ENCODE results near the gene NTN1. TPM values are rescaled to one million over a fixed set of nuclear protein-coding genes. Genes with fewer than 3 reads are reported as not detected.
A peak's percentile ranks its signal among the peaks of the same experiment; 100 is the strongest.

NTN1 gene
- total RNA-seq, 4 donors from 2014 or later, result 74.3 to 211 (median 107) TPM

DNA sequence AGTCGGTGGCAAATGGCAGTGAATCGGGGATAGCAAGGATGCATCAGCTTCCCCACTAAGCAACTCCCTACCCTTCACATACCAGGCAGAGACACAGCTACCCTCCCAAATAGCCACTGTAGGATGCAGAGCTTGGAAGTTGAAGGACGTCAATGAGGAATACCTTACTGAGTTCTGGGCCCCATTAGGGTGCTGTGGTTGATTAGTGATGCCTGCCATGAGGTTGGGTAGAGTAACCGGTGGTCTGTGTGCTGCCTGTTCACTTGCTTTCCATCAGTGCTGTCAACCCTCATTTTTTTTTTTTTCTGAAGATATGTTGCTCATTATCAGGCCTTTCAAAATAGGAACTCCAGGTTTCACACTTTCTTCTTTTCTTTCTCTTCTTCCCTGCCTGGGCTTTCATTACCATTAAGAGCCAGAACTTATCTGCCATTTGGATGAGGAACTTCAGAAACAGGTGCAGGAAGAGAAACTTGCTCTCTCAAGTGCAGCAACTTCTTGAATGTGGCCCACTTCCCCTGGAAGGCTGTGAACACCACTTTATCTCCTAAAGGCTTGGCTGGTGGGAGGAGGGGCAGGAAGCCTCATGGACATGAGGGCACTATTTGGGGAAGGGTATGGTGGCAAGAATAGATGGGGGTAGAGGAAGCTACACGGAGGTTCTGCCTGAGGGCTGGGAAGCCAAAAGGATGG is 183.5 kb downstream of the NTN1 start:
- WGBS, 2 donors (ENCODE audit: low coverage in 1 of 2), result 75 to 83% methylated on average over 3 to 4 of the region's 5 CpGs
- ATAC-seq, result no peak
- TF ChIP-seq POLR2A (IDR thresholded peaks at IDR 0.05), result no peak

DNA sequence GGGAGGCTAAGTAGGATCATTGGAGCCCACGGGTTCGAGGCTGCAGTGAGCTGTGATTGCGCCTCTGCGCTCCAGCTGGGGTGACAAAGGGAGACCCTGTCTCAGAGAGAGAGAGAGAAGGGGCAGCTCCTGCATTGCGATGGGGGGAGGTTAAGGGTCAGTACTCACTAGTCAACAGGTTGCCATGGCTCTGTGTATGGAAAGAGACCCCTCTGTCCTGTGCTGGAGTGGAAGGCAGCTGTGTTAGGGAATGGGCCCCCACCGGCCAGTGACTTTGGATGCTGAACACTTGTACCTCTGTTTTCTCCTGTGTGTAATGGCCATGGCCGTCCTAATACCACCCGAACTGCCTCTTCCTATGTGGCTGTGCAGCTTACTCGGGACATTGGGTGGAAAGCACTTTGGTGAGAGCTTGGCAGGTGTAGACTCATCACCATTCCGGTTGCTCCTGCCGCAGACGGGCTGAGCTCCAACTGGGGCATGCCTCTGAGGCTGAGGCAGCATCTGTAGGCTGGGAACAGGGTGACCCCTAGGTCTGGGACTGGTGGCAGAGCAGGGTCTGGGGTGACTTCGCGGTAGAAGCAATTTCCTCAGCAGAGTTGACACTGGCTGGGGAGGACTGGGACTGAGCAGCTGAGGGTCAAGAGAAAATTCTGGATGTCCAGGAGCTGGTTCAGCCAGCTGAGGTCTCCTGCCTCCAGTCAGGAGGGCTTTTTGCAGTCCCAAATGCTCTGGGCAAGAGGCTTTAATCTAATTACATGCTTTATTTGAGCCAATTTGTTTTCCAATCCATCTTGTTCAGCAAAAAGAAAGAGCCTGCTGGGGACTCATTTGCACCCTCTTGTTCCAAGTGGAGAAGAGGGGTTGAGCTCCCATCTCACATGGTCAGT is 184.5 kb downstream of the NTN1 start:
- TF ChIP-seq, protein P1, sequence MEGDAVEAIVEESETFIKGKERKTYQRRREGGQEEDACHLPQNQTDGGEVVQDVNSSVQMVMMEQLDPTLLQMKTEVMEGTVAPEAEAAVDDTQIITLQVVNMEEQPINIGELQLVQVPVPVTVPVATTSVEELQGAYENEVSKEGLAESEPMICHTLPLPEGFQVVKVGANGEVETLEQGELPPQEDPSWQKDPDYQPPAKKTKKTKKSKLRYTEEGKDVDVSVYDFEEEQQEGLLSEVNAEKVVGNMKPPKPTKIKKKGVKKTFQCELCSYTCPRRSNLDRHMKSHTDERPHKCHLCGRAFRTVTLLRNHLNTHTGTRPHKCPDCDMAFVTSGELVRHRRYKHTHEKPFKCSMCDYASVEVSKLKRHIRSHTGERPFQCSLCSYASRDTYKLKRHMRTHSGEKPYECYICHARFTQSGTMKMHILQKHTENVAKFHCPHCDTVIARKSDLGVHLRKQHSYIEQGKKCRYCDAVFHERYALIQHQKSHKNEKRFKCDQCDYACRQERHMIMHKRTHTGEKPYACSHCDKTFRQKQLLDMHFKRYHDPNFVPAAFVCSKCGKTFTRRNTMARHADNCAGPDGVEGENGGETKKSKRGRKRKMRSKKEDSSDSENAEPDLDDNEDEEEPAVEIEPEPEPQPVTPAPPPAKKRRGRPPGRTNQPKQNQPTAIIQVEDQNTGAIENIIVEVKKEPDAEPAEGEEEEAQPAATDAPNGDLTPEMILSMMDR (IDR thresholded peaks at IDR 0.05), result no peak
- TF ChIP-seq POLR2AphosphoS5 (IDR thresholded peaks at IDR 0.05) (peak; percentile 5), POLR2A (IDR thresholded peaks at IDR 0.05) (no peak)
- Histone ChIP-seq H3K27ac (peak overlapping the region in 3 of 4 donors; percentile 54 to 68 (median 66)), H3K36me3 (peaks cover 0 to 10% of the 10 kb centered on the region in 2 donors), H3K4me3 (peak overlapping the region in 1 of 2 donors; percentile 3), H3K27me3 (no peaks in the 10 kb centered on the region), H3K9me3 (no peaks in the 10 kb centered on the region), H3K4me1 (peaks cover 3 to 32% (median 10%) of the 10 kb centered on the region in 3 donors)
- peak; percentile 31 for ATAC-seq
- WGBS, 2 donors (ENCODE audit: low coverage in 1 of 2), result 86 to 96% methylated on average over 4 to 6 of the region's 14 CpGs

More for the DNA sequence above, 183.5 kb downstream of the NTN1 start:
- peaks cover 3 to 32% (median 10%) of the 10 kb centered on the region in 3 donors for H3K4me1 ChIP-seq
- no peaks in the 10 kb centered on the region for H3K9me3 ChIP-seq
- H3K27ac ChIP-seq, result peak overlapping the region in 2 of 4 donors; percentile 20 to 68
- H3K27me3 ChIP-seq, result no peaks in the 10 kb centered on the region
- H3K36me3 ChIP-seq, result peaks cover 0 to 9% of the 10 kb centered on the region in 2 donors
- no peak overlapping the region for H3K4me3 ChIP-seq

DNA sequence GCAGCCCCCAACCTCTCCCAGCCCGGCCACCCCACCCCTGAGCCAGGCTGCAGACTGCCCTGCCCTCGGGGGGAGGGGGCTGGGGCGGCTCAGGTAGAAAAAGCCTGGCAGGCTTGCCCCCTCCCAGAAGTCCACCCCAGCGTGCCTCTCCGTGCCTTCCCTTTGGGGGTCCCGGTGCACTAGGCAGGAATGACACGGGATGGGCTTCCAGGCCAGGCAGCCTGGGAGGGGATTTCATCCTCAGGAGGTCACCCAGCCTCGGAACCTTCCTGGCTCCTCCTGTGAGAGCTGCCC is 185.0 kb downstream of the NTN1 start:
- Histone ChIP-seq H3K4me3 (peak overlapping the region in 1 of 2 donors; percentile 3), H3K36me3 (peaks cover 0 to 10% of the 10 kb centered on the region in 2 donors), H3K27ac (peak overlapping the region in 3 of 4 donors; percentile 54 to 68 (median 66)), H3K27me3 (no peaks in the 10 kb centered on the region), H3K4me1 (peaks cover 3 to 32% (median 10%) of the 10 kb centered on the region in 3 donors), H3K9me3 (no peaks in the 10 kb centered on the region)
- TF ChIP-seq, protein P1 (IDR thresholded peaks at IDR 0.05), result no peak
- no peak for TF ChIP-seq POLR2A (IDR thresholded peaks at IDR 0.05)
- TF ChIP-seq EP300 (IDR thresholded peaks at IDR 0.05), result no peak
- no peak for TF ChIP-seq POLR2AphosphoS5 (IDR thresholded peaks at IDR 0.05)
- WGBS, 2 donors (ENCODE audit: low coverage in 1 of 2), result 29 to 37% methylated on average over 1 to 2 of the region's 8 CpGs
- ATAC-seq, result no peak

DNA sequence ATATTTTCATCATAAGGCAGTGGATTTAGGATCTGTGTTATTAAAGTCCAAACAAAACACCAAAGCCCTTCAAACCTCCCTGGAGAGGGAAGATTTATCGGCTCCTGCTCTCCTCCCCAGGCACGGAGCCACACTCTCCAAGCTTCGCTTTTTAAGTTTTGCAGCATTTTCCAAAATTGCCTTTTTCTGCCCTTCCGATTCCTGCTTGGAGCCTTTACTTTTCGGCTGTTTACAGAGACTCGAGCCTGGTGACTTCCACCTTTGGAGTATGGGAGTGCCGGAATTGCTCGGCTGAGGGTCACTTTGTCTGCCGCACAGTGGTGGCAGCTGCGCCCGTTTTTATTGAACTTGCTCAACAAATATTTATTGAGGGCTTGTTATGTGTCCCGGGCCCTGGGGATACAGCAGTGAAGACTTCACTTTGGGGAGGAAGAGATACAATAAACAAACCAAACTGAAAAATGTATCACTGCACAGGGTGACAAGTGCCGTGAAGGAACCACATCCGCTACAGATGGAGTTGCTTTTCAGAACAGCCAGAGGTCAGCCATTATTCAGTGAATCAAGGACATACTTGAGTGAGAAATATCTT is 185.5 kb downstream of the NTN1 start:
- peaks cover 3 to 32% (median 10%) of the 10 kb centered on the region in 3 donors for H3K4me1 ChIP-seq
- 22 to 28% methylated on average over 12 of the region's 14 CpGs for WGBS, 2 donors (ENCODE audit: low coverage in 1 of 2)
- H3K9me3 ChIP-seq, result no peaks in the 10 kb centered on the region
- H3K27me3 ChIP-seq, result no peaks in the 10 kb centered on the region
- H3K36me3 ChIP-seq, result peaks cover 0 to 10% of the 10 kb centered on the region in 2 donors
- H3K4me3 ChIP-seq, result peak overlapping the region in 1 of 2 donors; percentile 3
- TF ChIP-seq POLR2AphosphoS5 (IDR thresholded peaks at IDR 0.05) (no peak), EP300 (IDR thresholded peaks at IDR 0.05) (no peak), POLR2A (IDR thresholded peaks at IDR 0.05) (no peak)
- TF ChIP-seq, protein P1 (IDR thresholded peaks at IDR 0.05), result no peak
- ATAC-seq, result no peak
- H3K27ac ChIP-seq, result peak overlapping the region in 3 of 4 donors; percentile 54 to 68 (median 66)

Measured in gastroesophageal sphincter (tissue), 4 donors.